ENCODE measurements around the gene AGER. TPM values are rescaled to one million over a fixed set of nuclear protein-coding genes. Genes with fewer than 3 reads are reported as not detected.

AGER gene
- total RNA-seq, 1 experiment from 2014 or later = 18.1 TPM

DNA sequence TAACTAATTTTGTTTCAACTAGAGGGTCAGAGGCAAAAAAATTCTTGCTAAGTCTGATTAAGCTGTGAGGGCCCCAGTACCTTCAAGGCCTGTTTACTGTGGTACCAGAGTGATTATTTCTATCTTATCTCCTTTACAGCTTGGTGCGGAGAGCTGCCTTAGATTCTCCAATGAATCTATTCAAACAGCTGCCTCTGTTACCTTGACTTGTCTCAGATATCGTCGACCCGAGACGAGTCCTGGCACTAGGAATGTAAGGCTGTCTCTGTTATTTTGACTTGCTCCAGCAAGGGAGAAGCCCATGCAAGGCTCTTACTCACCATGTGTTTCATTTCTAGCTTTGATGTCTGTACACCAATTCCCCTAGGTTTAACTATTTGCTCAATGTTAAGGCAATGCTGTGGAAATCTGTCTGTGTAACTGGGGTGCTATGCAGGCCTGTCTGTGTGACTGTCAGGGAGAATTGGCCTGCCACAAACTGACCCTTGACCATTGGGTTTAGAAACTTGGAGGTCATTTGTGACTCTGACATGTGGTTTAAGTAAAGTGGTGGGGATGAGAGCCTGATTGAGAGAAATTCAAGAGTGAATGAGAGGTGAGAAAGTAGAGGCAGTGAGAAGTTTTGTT lies 43.5 kb downstream of the AGER start:
- H3K79me2 ChIP-seq (ENCODE audit: low read depth) = no peaks in the 10 kb centered on the region
- H3K9me2 ChIP-seq (ENCODE audit: insufficient read depth) = no peaks in the 10 kb centered on the region
- TF ChIP-seq, protein P1, sequence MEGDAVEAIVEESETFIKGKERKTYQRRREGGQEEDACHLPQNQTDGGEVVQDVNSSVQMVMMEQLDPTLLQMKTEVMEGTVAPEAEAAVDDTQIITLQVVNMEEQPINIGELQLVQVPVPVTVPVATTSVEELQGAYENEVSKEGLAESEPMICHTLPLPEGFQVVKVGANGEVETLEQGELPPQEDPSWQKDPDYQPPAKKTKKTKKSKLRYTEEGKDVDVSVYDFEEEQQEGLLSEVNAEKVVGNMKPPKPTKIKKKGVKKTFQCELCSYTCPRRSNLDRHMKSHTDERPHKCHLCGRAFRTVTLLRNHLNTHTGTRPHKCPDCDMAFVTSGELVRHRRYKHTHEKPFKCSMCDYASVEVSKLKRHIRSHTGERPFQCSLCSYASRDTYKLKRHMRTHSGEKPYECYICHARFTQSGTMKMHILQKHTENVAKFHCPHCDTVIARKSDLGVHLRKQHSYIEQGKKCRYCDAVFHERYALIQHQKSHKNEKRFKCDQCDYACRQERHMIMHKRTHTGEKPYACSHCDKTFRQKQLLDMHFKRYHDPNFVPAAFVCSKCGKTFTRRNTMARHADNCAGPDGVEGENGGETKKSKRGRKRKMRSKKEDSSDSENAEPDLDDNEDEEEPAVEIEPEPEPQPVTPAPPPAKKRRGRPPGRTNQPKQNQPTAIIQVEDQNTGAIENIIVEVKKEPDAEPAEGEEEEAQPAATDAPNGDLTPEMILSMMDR (conservative IDR thresholded peaks at IDR 0.05) = no peak
- TF ChIP-seq EZH2 (IDR thresholded peaks at IDR 0.05; ENCODE audit: low read depth) = no peak
- DNase-seq = no peak
- CTCF ChIA-PET = interaction anchor here (0.6 kb wide), 1 partner anchor 471 kb away, joined by 13 read pairs; no protein-coding TSS in a partner anchor
- no peaks in the 10 kb centered on the region for H4K20me1 ChIP-seq (ENCODE audit: insufficient read depth)
- H2AFZ ChIP-seq = no peak overlapping the region
- peaks cover 16% of the 10 kb centered on the region; the same call in 1 of the 2 replicates for H3F3A ChIP-seq (ENCODE audit: insufficient read depth, low read depth)
- H3K4me2 ChIP-seq = no peak overlapping the region
- no peaks in the 10 kb centered on the region for H3K36me3 ChIP-seq (ENCODE audit: low read depth)
- intact Hi-C loops (cut with micrococcal nuclease; ENCODE audit: unreplicated experiment) = no loop called here
- POLR2A ChIA-PET (ENCODE audit: unreplicated experiment) = no interaction called here
- no peaks in the 10 kb centered on the region for H3K27me3 ChIP-seq (ENCODE audit: insufficient read depth, low read depth)
- H3K4me3 ChIP-seq = no peak overlapping the region
- no peak overlapping the region for H3K27ac ChIP-seq
- peaks cover 19% of the 10 kb centered on the region for H3K4me1 ChIP-seq (replicated peaks; ENCODE audit: insufficient read depth)
- H3K9me3 ChIP-seq (ENCODE audit: insufficient read depth, low read depth) = no peaks in the 10 kb centered on the region
- no TSS peak for BruUV-seq (replicated peaks)

DNA sequence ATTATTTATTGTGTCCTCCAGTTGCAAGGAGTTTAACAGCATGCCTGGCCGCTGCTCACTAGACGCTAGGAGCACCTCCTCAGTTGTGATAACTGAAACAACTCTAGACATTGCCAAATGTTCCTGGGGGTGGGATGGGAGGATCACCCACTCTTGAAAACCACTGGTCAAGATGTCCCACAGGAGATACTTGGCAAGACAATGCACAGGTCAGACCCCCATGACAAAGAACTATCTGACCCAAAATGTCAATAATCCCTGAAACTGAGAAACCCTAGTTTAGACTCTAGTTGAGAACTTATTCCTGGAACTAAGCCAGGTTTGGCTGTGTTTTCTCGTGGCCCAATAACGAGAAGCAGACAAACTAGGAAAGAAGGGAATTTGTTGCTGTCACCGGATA lies 44.5 kb downstream of the AGER start:
- no peak for TF ChIP-seq EZH2 (IDR thresholded peaks at IDR 0.05; ENCODE audit: low read depth)
- TF ChIP-seq, protein P1 (conservative IDR thresholded peaks at IDR 0.05) = no peak
- Histone ChIP-seq H3F3A (ENCODE audit: insufficient read depth, low read depth) (peaks cover 9% of the 10 kb centered on the region; the same call in 1 of the 2 replicates), H3K36me3 (ENCODE audit: low read depth) (no peaks in the 10 kb centered on the region), H3K79me2 (ENCODE audit: low read depth) (no peaks in the 10 kb centered on the region), H3K27me3 (ENCODE audit: insufficient read depth, low read depth) (no peaks in the 10 kb centered on the region), H3K9me2 (ENCODE audit: insufficient read depth) (no peaks in the 10 kb centered on the region), H3K4me3 (no peak overlapping the region), H3K4me1 (replicated peaks; ENCODE audit: insufficient read depth) (peaks cover 12% of the 10 kb centered on the region), H2AFZ (no peak overlapping the region), H4K20me1 (ENCODE audit: insufficient read depth) (no peaks in the 10 kb centered on the region), H3K4me2 (no peak overlapping the region), H3K27ac (no peak overlapping the region), H3K9me3 (ENCODE audit: insufficient read depth, low read depth) (no peaks in the 10 kb centered on the region)
- CTCF ChIA-PET = no interaction called here
- POLR2A ChIA-PET (ENCODE audit: unreplicated experiment) = interaction anchor here (0.6 kb wide), 1 partner anchor 178 kb away, joined by 3 read pairs; no protein-coding TSS in a partner anchor
- no peak for DNase-seq
- intact Hi-C loops (cut with micrococcal nuclease; ENCODE audit: unreplicated experiment) = no loop called here
- BruUV-seq (replicated peaks) = no TSS peak

DNA sequence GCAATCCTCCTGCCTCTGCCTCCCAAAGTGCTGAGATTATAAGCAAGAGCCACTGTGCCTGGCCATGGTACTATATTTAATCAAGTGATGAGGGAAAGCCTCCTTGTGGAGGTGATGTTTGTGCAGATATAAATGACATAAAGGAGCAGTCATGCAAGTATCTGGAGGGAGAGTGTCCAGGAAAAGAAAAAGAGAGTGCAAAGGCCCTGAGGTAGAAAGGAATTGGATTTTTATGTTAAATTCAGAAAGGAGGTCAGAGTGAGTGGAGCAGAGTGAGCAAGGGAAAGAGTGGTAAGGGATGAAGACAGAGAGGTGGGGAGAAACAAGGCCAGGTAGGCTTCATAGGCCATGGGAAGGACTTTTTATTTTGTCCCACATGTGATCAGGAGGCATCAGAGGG lies 46.6 kb downstream of the AGER start:
- Histone ChIP-seq H3K27me3 (ENCODE audit: insufficient read depth, low read depth) (no peaks in the 10 kb centered on the region), H3K27ac (no peak overlapping the region), H3F3A (ENCODE audit: insufficient read depth, low read depth) (no peaks in the 10 kb centered on the region), H3K36me3 (ENCODE audit: low read depth) (no peaks in the 10 kb centered on the region), H2AFZ (no peak overlapping the region), H3K4me2 (no peak overlapping the region), H3K9me3 (ENCODE audit: insufficient read depth, low read depth) (no peaks in the 10 kb centered on the region), H3K79me2 (ENCODE audit: low read depth) (no peaks in the 10 kb centered on the region), H3K9me2 (ENCODE audit: insufficient read depth) (no peaks in the 10 kb centered on the region), H3K4me3 (no peak overlapping the region), H3K4me1 (replicated peaks; ENCODE audit: insufficient read depth) (peaks cover 2% of the 10 kb centered on the region), H4K20me1 (ENCODE audit: insufficient read depth) (no peaks in the 10 kb centered on the region)
- intact Hi-C loops (cut with micrococcal nuclease; ENCODE audit: unreplicated experiment) = no loop called here
- POLR2A ChIA-PET (ENCODE audit: unreplicated experiment) = no interaction called here
- BruUV-seq (replicated peaks) = no TSS peak
- no peak for TF ChIP-seq EZH2 (IDR thresholded peaks at IDR 0.05; ENCODE audit: low read depth)
- TF ChIP-seq, protein P1 (conservative IDR thresholded peaks at IDR 0.05) = no peak
- CTCF ChIA-PET = no interaction called here
- no peak for DNase-seq
